Testis (tissue), 3 donors: ENCODE data around the gene REM2. TPM values are rescaled to one million over a fixed set of nuclear protein-coding genes. Genes with fewer than 3 reads are reported as not detected.

Source experiments
- DNase-seq: peaks from one replicate; pipeline ENCODE4 v3.0.0-alpha.2; 2019
- H3K27ac ChIP-seq, 2 donors: fragments of 200-600 bp; sonication (generic); one replicate each; pipeline ENCODE4 v1.5.1; 2019
- H3K27me3 ChIP-seq: fragments of 200-600 bp; sonication (generic); one replicate; pipeline ENCODE4 v1.5.1; 2019
- H3K36me3 ChIP-seq: fragments of 200-600 bp; sonication (generic); one replicate; pipeline ENCODE4 v1.5.1; 2017; ENCODE audit warnings: low read depth; ENCODE audit errors: missing control alignments
- H3K4me1 ChIP-seq: fragments of 200-600 bp; sonication (generic); one replicate; pipeline ENCODE4 v1.5.1; 2019
- H3K4me3 ChIP-seq, 2 donors: fragments of 200-600 bp; sonication (generic); one replicate each; pipeline ENCODE4 v1.5.1; 2017 to 2019
- H3K9me3 ChIP-seq: fragments of 200-600 bp; sonication (generic); one replicate; pipeline ENCODE4 v1.5.1; 2017
- POLR2A ChIP-seq: fragments of 450-650 bp; IDR thresholded peaks from one replicate; pipeline ENCODE4 v1.6.1; 2017; ENCODE audit warnings: antibody characterized with exemption, mild to moderate bottlenecking, moderate library complexity
- WGBS, 2 donors: methylation state at CpG; one replicate each; pipeline ENCODE4 v1.1.5; 2018; 5-methylcytosine and 5-hydroxymethylcytosine counted together
- intact Hi-C: fragments of 100-400 bp; cut with DNase I; formaldehyde crosslinking; loops from one replicate; pipeline ENCODE4 v1.15.1; 2023; ENCODE audit warnings: low total_unique reads
- polyA plus RNA-seq: library from polyadenylated mRNA; stranded (reverse); fragments of 350-450 nt; fragmentation: Illumina TruSeq; extraction: RNeasy Lipid Tissue Mini Kit (QIAGEN cat#74804); gene quantifications from one replicate; pipeline ENCODE4 v1.2.3, GENCODE V29; 2014; ENCODE audit warnings: low read depth, low replicate concordance; ENCODE audit not compliant: insufficient read depth
- total RNA-seq, 2 donors: library from RNA; depleted of rRNA; stranded (reverse); fragments of >200 nt; gene quantifications; one replicate each; pipeline ENCODE4 v1.2.3, GENCODE V29; 2016
- TF ChIP-seq, protein P1 (sequence below), 3 experiments: fragments of 450-650 bp in 2 of 3; fragments of 200-600 bp in 1 of 3; sonication (generic) in 1 of 3; IDR thresholded peaks; one replicate each; pipeline ENCODE4 v1.5.1; 2016 to 2019; ENCODE audit warnings: antibody characterized with exemption in 3 of 3, mild to moderate bottlenecking in 2 of 3, moderate library complexity in 1 of 3

The REM2 gene
- total and polyA plus RNA-seq, 3 donors from 2014 or later = 2.4 to 4.8 (median 2.9) TPM

DNA sequence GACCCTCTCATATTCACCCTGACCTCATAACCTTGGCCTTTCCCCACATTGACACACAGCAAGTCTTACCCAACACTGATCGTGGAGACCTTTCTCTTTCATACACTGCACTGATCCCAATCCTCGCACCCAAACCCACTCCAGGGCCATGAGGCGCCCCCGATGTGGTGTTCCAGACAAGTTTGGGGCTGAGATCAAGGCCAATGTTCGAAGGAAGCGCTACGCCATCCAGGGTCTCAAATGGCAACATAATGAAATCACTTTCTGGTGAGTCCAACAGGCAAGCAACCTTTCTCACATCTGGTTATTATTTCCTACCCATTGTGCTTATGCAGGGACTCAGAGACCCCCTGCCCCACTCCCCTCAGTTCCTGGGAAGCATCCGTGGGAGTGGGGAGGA, 41.3 kb upstream of the REM2 start:
- H3K9me3 ChIP-seq = no peaks in the 10 kb centered on the region
- H3K36me3 ChIP-seq = no peaks in the 10 kb centered on the region
- H3K27me3 ChIP-seq = no peaks in the 10 kb centered on the region
- no peak overlapping the region for H3K4me3 ChIP-seq
- intact Hi-C loops = no loop called here
- WGBS, 2 donors = 89 to 93% methylated on average over 8 of the region's 8 CpGs
- peaks cover 22% of the 10 kb centered on the region for H3K4me1 ChIP-seq
- H3K27ac ChIP-seq = no peak overlapping the region
- no peak for DNase-seq
- TF ChIP-seq, protein P1, sequence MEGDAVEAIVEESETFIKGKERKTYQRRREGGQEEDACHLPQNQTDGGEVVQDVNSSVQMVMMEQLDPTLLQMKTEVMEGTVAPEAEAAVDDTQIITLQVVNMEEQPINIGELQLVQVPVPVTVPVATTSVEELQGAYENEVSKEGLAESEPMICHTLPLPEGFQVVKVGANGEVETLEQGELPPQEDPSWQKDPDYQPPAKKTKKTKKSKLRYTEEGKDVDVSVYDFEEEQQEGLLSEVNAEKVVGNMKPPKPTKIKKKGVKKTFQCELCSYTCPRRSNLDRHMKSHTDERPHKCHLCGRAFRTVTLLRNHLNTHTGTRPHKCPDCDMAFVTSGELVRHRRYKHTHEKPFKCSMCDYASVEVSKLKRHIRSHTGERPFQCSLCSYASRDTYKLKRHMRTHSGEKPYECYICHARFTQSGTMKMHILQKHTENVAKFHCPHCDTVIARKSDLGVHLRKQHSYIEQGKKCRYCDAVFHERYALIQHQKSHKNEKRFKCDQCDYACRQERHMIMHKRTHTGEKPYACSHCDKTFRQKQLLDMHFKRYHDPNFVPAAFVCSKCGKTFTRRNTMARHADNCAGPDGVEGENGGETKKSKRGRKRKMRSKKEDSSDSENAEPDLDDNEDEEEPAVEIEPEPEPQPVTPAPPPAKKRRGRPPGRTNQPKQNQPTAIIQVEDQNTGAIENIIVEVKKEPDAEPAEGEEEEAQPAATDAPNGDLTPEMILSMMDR (IDR thresholded peaks at IDR 0.05) = no peak
- no peak for TF ChIP-seq POLR2A

DNA sequence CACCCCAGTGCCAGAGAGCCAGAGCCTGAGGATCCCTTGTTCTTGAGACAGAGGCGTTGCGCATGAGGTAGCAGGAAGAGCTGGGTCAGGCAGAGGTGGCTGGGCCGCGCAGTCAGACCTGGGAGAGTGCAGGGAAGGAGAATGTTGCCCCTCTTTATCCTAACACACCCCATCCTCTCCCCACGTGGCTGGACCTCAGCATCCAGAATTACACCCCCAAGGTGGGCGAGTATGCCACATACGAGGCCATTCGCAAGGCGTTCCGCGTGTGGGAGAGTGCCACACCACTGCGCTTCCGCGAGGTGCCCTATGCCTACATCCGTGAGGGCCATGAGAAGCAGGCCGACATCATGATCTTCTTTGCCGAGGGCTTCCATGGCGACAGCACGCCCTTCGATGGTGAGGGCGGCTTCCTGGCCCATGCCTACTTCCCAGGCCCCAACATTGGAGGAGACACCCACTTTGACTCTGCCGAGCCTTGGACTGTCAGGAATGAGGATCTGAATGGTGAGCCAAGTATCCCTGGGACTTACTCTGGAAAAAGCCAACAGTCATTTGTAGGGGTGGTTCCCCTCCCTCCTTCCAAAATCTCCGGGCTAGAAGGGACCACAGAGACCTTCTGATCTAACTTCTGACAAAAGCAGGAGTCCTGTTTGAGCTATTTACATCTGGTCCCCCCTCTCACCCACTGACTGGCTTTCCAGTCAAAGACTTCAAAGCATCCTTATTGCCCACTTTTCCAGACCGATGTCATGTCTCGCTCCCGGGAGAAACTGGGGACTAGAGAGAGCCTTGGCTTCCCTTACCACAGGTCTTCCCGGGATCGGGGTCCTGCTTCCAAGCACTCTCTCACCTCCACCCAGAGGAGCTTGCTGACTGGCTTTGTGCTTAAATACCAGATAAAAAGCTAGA, 40.6 kb upstream of the REM2 start:
- TF ChIP-seq, protein P1 (IDR thresholded peaks at IDR 0.05) = no peak
- no peak for TF ChIP-seq POLR2A
- no peaks in the 10 kb centered on the region for H3K9me3 ChIP-seq
- H3K36me3 ChIP-seq = no peaks in the 10 kb centered on the region
- DNase-seq = no peak
- peaks cover 29% of the 10 kb centered on the region for H3K4me1 ChIP-seq
- no peak overlapping the region for H3K4me3 ChIP-seq
- H3K27ac ChIP-seq = no peak overlapping the region
- 88 to 89% methylated on average over 23 to 28 of the region's 28 CpGs for WGBS, 2 donors
- no peaks in the 10 kb centered on the region for H3K27me3 ChIP-seq
- intact Hi-C loops = no loop called here

DNA sequence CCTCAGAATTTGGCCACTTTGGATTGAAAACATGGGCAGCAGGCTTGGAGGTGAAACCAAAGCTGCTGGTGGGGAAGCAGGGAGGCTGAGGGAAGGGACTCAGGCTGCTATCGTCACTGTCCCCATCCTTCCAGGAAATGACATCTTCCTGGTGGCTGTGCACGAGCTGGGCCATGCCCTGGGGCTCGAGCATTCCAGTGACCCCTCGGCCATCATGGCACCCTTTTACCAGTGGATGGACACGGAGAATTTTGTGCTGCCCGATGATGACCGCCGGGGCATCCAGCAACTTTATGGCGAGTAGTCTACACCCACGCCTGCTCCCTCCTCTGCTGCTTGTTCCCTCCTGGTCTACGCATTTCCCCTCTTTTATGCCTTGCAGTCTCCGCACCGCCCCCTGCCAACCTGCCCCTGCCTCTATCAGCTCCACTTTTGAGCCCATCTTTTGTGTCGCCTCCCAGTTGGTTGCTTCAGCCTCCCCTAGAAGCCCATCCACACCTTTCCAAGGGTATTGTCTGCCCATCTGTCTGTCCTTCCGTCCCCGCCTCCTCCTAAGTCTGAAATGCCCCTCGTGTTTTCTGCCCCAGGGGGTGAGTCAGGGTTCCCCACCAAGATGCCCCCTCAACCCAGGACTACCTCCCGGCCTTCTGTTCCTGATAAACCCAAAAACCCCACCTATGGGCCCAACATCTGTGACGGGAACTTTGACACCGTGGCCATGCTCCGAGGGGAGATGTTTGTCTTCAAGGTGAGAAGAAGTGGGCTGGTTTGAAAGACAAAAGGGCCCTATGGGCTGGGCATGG, 39.7 kb upstream of the REM2 start:
- peaks cover 35% of the 10 kb centered on the region for H3K4me1 ChIP-seq
- no peaks in the 10 kb centered on the region for H3K9me3 ChIP-seq
- no peak overlapping the region for H3K27ac ChIP-seq
- H3K4me3 ChIP-seq = no peak overlapping the region
- intact Hi-C loops = no loop called here
- no peak for TF ChIP-seq POLR2A
- TF ChIP-seq, protein P1 (IDR thresholded peaks at IDR 0.05) = no peak
- no peak for DNase-seq
- no peaks in the 10 kb centered on the region for H3K36me3 ChIP-seq
- 83 to 91% methylated on average over 20 to 21 of the region's 21 CpGs for WGBS, 2 donors
- H3K27me3 ChIP-seq = no peaks in the 10 kb centered on the region

DNA sequence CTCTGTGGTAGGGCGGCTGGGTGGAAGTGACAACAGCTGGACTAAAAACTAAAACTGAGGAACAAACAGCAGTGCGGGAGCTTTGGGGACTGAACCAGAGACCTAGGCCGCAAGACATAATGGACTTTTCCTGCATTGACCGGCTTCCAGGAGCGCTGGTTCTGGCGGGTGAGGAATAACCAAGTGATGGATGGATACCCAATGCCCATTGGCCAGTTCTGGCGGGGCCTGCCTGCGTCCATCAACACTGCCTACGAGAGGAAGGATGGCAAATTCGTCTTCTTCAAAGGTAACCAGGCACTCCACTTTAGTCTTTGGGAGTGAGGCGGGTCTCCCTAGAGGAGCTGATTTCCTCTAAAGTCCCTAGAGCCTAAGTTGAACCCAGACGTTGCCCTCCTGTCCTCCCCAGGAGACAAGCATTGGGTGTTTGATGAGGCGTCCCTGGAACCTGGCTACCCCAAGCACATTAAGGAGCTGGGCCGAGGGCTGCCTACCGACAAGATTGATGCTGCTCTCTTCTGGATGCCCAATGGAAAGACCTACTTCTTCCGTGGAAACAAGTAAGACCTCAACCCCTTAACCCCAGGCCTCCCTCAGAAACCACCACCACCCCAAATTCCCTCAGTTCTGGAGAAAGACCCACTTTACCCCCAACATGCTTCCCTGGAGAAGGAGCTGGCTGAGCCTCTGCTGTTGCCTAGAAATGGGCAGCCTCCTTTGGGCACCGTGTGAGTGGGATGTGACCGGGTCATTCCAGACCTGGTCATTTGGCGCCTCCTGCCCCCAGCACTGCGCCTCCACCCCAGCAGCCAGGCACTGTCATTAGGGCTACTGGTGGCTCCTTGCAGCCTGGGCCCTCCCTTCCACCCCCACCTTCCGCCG, 38.6 kb upstream of the REM2 start:
- Histone ChIP-seq H3K4me3 (no peak overlapping the region), H3K27me3 (no peaks in the 10 kb centered on the region), H3K36me3 (no peaks in the 10 kb centered on the region), H3K4me1 (peaks cover 35% of the 10 kb centered on the region), H3K27ac (peak overlapping the region in 1 of 2 donors; percentile 85), H3K9me3 (no peaks in the 10 kb centered on the region)
- no peak for DNase-seq
- 87 to 88% methylated on average over 12 to 22 of the region's 22 CpGs for WGBS, 2 donors
- intact Hi-C loops = no loop called here
- no peak for TF ChIP-seq POLR2A
- TF ChIP-seq, protein P1 (IDR thresholded peaks at IDR 0.05) = no peak
